OCI-LY1 (cell line): ENCODE results near the gene CRYZ.
"Not testable (repeated sequence)": the region's sequence is repeated elsewhere in the genome, so short reads cannot be mapped to it uniquely, and the experiment has no call there.

ENCODE experiments used
- H2AFZ ChIP-seq: fragments of 200-600 bp; sonication (generic), shearing (Covaris generic); 2 replicates; pipeline ENCODE4 v1.6.0; 2014; ENCODE audit warnings: antibody characterized with exemption, mild to moderate bottlenecking, low read length
- H3F3A ChIP-seq: fragments of 200-600 bp; sonication (generic), shearing (Covaris generic); 2 replicates; pipeline ENCODE4 v1.6.0; 2014; ENCODE audit warnings: mild to moderate bottlenecking, antibody characterized with exemption, low read length, moderate library complexity; ENCODE audit not compliant: insufficient read depth
- H3K27ac ChIP-seq: fragments of 200-600 bp; sonication (generic); 2 replicates; pipeline ENCODE4 v1.5.1; 2014; ENCODE audit warnings: low read length, mixed run types, mild to moderate bottlenecking, low read depth; ENCODE audit not compliant: poor library complexity, severe bottlenecking
- H3K27me3 ChIP-seq: fragments of 200-600 bp; sonication (generic); 2 replicates; pipeline ENCODE4 v1.6.0; 2014; ENCODE audit warnings: antibody characterized with exemption, mild to moderate bottlenecking, low read length, moderate library complexity; ENCODE audit not compliant: insufficient read depth
- H3K36me3 ChIP-seq: fragments of 200-600 bp; sonication (generic); 2 replicates; pipeline ENCODE4 v1.6.1; 2014; ENCODE audit warnings: mild to moderate bottlenecking, antibody characterized with exemption, low read length, moderate library complexity, mixed read lengths; ENCODE audit not compliant: insufficient read depth
- H3K4me1 ChIP-seq: fragments of 200-600 bp; sonication (generic); 2 replicates; pipeline ENCODE4 v1.5.1; 2014; ENCODE audit warnings: mild to moderate bottlenecking, low read length, moderate library complexity; ENCODE audit not compliant: insufficient read depth, severe bottlenecking
- H3K4me2 ChIP-seq: fragments of 200-600 bp; sonication (generic), shearing (Covaris generic); 2 replicates; pipeline ENCODE4 v1.6.1; 2014; ENCODE audit warnings: low read length
- H3K4me3 ChIP-seq: fragments of 200-600 bp; sonication (generic); 2 replicates; pipeline ENCODE4 v1.5.1; 2014; ENCODE audit warnings: low read length, low read depth, mild to moderate bottlenecking, mixed read lengths; ENCODE audit not compliant: poor library complexity, severe bottlenecking
- H3K79me2 ChIP-seq: fragments of 200-600 bp; shearing (Covaris generic); 2 replicates; pipeline ENCODE4 v1.6.1; 2016; ENCODE audit warnings: mixed run types, low read length, mixed read lengths; ENCODE audit not compliant: insufficient read depth
- H3K9ac ChIP-seq: fragments of 200-600 bp; sonication (generic), shearing (Covaris generic); 2 replicates; pipeline ENCODE4 v1.6.1; 2014; ENCODE audit warnings: mild to moderate bottlenecking, low read length, mixed read lengths
- H3K9me2 ChIP-seq: fragments of 200-600 bp; sonication (generic), shearing (Covaris generic); 2 replicates; pipeline ENCODE4 v1.6.1; 2014; ENCODE audit warnings: low read depth, mild to moderate bottlenecking, low read length, mixed read lengths
- H3K9me3 ChIP-seq: fragments of 200-600 bp; shearing (Covaris generic); 2 replicates; pipeline ENCODE4 v1.6.1; 2014; ENCODE audit warnings: low read length, mixed read lengths
- H4K20me1 ChIP-seq: fragments of 200-600 bp; sonication (generic), shearing (Covaris generic); 2 replicates; pipeline ENCODE4 v1.6.0; 2016; ENCODE audit warnings: mild to moderate bottlenecking, low read length; ENCODE audit not compliant: insufficient read depth
- EZH2 ChIP-seq: fragments of 200-600 bp; sonication (generic), shearing (Covaris generic); IDR thresholded peaks from 2 replicates; pipeline ENCODE4 v1.8.0; 2017; ENCODE audit warnings: borderline replicate concordance, mixed run types, mild to moderate bottlenecking, antibody characterized with exemption, low read length, moderate library complexity, mixed read lengths
- TF ChIP-seq, protein P1 (sequence below): fragments of 200-600 bp; sonication (generic), shearing (Covaris generic); IDR thresholded peaks from 2 replicates; pipeline ENCODE4 v1.5.1; 2017; ENCODE audit warnings: mild to moderate bottlenecking, antibody characterized with exemption, low read length, moderate library complexity, mixed read lengths

CRYZ gene

DNA sequence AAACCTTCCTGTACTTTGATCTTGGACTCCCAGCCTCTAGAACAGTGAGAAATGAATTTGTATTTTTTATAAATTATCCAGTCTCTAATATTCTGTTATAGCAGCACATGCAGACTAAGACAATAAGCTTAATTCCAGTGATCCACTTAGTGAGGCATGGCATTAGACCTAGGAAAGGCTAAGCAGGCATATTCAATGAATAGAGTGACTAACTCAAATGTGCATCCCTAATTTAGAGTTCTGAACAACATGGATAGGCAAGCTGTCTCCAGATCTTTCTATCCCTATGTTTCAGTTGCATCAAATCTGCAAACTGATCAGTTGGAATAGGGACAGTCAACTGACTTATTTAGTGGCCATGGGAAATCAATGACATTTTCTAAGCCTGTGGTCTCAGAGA, 54.9 kb downstream of the CRYZ start:
- Histone ChIP-seq H3K9ac (no peak overlapping the region), H3F3A (no peaks in the 10 kb centered on the region), H3K27ac (no peak overlapping the region), H3K27me3 (no peaks in the 10 kb centered on the region), H4K20me1 (no peaks in the 10 kb centered on the region), H3K9me2 (no peaks in the 10 kb centered on the region), H3K79me2 (no peaks in the 10 kb centered on the region), H2AFZ (no peak overlapping the region), H3K9me3 (no peaks in the 10 kb centered on the region), H3K36me3 (no peaks in the 10 kb centered on the region), H3K4me1 (no peaks in the 10 kb centered on the region), H3K4me2 (no peak overlapping the region), H3K4me3 (no peak overlapping the region)
- TF ChIP-seq, protein P1, sequence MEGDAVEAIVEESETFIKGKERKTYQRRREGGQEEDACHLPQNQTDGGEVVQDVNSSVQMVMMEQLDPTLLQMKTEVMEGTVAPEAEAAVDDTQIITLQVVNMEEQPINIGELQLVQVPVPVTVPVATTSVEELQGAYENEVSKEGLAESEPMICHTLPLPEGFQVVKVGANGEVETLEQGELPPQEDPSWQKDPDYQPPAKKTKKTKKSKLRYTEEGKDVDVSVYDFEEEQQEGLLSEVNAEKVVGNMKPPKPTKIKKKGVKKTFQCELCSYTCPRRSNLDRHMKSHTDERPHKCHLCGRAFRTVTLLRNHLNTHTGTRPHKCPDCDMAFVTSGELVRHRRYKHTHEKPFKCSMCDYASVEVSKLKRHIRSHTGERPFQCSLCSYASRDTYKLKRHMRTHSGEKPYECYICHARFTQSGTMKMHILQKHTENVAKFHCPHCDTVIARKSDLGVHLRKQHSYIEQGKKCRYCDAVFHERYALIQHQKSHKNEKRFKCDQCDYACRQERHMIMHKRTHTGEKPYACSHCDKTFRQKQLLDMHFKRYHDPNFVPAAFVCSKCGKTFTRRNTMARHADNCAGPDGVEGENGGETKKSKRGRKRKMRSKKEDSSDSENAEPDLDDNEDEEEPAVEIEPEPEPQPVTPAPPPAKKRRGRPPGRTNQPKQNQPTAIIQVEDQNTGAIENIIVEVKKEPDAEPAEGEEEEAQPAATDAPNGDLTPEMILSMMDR: no peak
- no peak for TF ChIP-seq EZH2

DNA sequence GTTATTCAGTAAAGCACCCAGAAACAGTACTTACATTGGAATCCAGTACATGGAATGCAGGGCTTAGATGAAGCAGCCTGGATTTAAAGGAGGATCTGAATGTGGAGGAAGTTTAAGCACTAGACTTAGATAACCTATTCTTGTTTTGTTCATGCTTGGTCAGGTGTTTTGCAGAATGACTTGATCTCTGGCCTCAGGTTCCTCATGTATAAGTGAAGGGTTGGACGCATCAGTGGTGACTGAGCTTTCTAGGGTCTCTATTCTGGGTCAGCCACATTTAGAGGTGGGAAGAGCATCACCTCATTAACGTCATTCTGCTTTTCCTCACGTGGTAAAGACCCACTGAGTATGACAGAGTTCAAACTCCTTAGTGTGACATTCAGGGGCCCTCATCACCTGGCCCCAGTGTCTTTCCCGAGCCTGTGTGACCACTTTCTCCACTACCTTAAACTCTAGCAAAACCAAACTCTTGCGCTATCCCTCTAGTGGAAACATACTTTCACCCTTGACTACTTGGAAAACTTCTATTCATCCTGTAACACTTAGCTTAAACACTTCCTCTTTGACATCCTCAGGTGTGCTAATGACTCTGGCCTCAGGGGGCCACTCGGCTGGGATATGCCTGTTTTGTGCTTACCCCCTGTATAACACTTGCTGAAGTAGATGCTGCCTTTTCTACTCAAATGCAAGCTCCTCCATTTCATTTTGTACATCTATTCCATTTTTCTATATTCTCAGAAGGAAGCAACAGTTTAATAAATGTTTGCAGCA, 58.4 kb downstream of the CRYZ start:
- no peak overlapping the region for H2AFZ ChIP-seq
- no peaks in the 10 kb centered on the region for H3K9me2 ChIP-seq
- no peak for TF ChIP-seq EZH2
- TF ChIP-seq, protein P1: no peak

DNA sequence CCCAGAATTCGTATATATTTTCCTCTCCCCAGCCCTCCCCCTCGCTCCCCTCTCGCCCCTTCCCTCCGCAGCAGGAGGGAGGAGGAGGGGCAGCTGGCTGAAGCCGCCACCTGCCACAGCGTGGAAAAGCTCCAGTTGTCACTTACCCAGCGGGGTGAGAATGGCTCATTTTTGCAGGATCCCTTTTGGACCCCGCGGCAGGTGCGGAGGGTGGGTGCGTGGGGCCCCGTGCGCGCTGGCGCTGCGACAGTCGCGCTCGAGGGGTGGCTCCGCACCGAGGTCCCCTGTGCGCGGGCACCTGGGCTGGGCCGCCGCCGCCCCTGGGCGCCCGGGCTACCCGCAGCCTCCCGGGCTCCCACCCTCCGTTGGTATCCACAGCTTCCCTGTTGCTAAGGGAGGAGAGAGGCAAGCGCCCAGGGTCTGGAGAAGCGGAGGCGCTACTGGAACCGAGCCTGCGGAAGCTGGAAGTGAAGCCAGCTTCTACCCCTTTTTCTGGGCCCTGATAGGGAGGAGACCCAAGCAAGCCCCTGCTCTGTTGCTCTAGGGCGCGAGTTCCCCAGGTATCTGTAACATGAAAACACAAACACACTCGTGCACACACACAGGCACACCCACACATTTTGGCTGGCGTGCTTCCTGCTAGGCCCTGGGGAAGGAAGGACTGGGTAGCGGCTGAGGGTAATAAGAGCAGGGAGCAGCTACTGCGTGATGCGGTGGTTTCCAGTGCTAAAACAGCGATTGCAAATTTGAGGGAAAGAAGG, 59.3 kb downstream of the CRYZ start, which contains the start of gene ERICH3:
TSS of gene ERICH3 (minus strand) at position 442 of the 761 bp plus-strand sequence. CDS start at position 169, 273 bp downstream.
- Histone ChIP-seq H3K79me2 (no peaks in the 10 kb centered on the region), H3K4me3 (no peak within 1 kb of the TSS), H3K4me2 (no peak within 1 kb of the TSS), H3K9me2 (no peaks in the 10 kb centered on the region), H2AFZ (no peak within 1 kb of the TSS), H3K9ac (no peak within 1 kb of the TSS), H4K20me1 (no peaks in the 10 kb centered on the region), H3K9me3 (no peaks in the 10 kb centered on the region), H3K36me3 (no peaks in the 10 kb centered on the region), H3K27ac (no peak within 1 kb of the TSS), H3K27me3 (no peaks in the 10 kb centered on the region), H3F3A (no peaks in the 10 kb centered on the region), H3K4me1 (no peaks in the 10 kb centered on the region)
- TF ChIP-seq EZH2: no peak

More for the DNA sequence above, 58.4 kb downstream of the CRYZ start:
- no peaks in the 10 kb centered on the region for H3K27me3 ChIP-seq
- no peak overlapping the region for H3K9ac ChIP-seq
- H3K4me2 ChIP-seq: no peak overlapping the region
- no peaks in the 10 kb centered on the region for H3K79me2 ChIP-seq
- no peak overlapping the region for H3K4me3 ChIP-seq
- H3K9me3 ChIP-seq: no peaks in the 10 kb centered on the region
- H3K4me1 ChIP-seq: no peaks in the 10 kb centered on the region
- H3K36me3 ChIP-seq: no peaks in the 10 kb centered on the region
- H4K20me1 ChIP-seq: no peaks in the 10 kb centered on the region
- no peak overlapping the region for H3K27ac ChIP-seq
- H3F3A ChIP-seq: no peaks in the 10 kb centered on the region

DNA sequence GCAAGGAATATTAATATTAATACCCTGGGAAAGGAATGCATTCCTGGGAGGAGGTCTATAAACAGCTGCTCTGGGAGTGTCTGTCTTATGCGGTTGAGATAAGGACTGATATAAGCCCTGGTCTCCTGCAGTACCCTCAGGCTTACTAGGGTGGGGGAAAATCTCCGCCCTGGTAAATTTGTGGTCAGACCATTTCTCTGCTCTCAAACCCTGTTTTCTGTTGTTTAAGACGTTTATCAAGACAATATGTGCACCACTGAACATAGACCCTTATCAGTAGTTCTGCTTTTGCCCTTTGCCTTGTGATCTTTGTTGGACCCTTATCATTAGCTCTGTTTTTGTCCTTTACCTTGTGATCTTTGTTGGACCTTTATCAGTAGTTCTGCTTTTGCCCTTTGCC, 62.0 kb downstream of the CRYZ start:
- not testable (repeated sequence) for H4K20me1 ChIP-seq, H3K79me2 ChIP-seq, H3K9me2 ChIP-seq, H2AFZ ChIP-seq, H3K27me3 ChIP-seq, H3F3A ChIP-seq, H3K27ac ChIP-seq, H3K4me1 ChIP-seq, H3K4me2 ChIP-seq, H3K36me3 ChIP-seq, H3K9me3 ChIP-seq, H3K4me3 ChIP-seq, H3K9ac ChIP-seq
